ENCODE results near the gene SOAT2.

- TF ChIP-seq POLR2A (IDR thresholded peaks at IDR 0.05; ENCODE audit: extremely low read depth, insufficient read length), result no peak
- TF ChIP-seq, protein P1, sequence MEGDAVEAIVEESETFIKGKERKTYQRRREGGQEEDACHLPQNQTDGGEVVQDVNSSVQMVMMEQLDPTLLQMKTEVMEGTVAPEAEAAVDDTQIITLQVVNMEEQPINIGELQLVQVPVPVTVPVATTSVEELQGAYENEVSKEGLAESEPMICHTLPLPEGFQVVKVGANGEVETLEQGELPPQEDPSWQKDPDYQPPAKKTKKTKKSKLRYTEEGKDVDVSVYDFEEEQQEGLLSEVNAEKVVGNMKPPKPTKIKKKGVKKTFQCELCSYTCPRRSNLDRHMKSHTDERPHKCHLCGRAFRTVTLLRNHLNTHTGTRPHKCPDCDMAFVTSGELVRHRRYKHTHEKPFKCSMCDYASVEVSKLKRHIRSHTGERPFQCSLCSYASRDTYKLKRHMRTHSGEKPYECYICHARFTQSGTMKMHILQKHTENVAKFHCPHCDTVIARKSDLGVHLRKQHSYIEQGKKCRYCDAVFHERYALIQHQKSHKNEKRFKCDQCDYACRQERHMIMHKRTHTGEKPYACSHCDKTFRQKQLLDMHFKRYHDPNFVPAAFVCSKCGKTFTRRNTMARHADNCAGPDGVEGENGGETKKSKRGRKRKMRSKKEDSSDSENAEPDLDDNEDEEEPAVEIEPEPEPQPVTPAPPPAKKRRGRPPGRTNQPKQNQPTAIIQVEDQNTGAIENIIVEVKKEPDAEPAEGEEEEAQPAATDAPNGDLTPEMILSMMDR (IDR thresholded peaks at IDR 0.05; ENCODE audit: low read depth, low read length), result no peak
- TF ChIP-seq MYC (IDR thresholded peaks at IDR 0.05; ENCODE audit: low read depth, low read length), result no peak
- TF ChIP-seq, protein P2, sequence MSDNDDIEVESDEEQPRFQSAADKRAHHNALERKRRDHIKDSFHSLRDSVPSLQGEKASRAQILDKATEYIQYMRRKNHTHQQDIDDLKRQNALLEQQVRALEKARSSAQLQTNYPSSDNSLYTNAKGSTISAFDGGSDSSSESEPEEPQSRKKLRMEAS (IDR thresholded peaks at IDR 0.05; ENCODE audit: low read depth, low read length), result no peak
Observed at GRCh38 chr12:53067993-53068770, 35.1 kb upstream of the SOAT2 start.
